Measurements from ENCODE around the gene INSIG2. TPM values are rescaled to one million over a fixed set of nuclear protein-coding genes. Genes with fewer than 3 reads are reported as not detected.

The INSIG2 gene
- total RNA-seq, 1 experiment from 2014 or later = 8.7 TPM

DNA sequence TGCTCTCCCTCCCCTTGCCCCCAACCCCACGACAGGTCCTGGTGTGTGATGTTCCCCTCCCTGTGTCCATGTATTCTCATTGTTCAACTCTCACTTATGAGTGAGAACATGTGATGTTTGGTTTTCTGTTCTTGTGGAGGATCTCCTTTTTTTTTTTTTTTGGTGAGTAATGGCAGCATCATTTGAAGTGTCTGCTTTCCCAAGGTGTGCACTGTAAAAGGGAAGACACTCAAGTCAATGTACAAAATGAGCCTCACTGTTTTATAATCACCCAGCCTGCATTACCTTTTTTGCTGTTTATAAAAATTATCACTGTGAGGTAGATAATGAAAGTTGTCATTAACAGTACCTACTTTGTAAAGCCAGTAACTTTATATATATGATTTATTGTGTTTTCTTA is 56.9 kb downstream of the INSIG2 start:
- Histone ChIP-seq H3K27me3 (ENCODE audit: insufficient read depth, low read length) (no peaks in the 10 kb centered on the region), H4K20me1 (ENCODE audit: control insufficient read depth, insufficient read depth, insufficient read length) (no peaks in the 10 kb centered on the region), H3K79me1 (ENCODE audit: insufficient read depth, low read depth, low read length, poor library complexity, severe bottlenecking) (no peaks in the 10 kb centered on the region), H2BK15ac (ENCODE audit: low read depth, low read length) (no peak overlapping the region), H3T11ph (ENCODE audit: low read length) (no peak overlapping the region), H3K18ac (ENCODE audit: insufficient read length, low read depth, low read length) (no peak overlapping the region), H3K23ac (ENCODE audit: insufficient read length, low read depth, low read length) (no peak overlapping the region), H4K8ac (replicated peaks; ENCODE audit: insufficient read length, low read depth, low read length) (no peak overlapping the region), H3K4me2 (ENCODE audit: insufficient read depth, insufficient read length, low read length) (no peak overlapping the region), H3K4ac (ENCODE audit: low read depth, low read length) (no peak overlapping the region), H3K23me2 (ENCODE audit: insufficient read length, low read depth, low read length, poor library complexity, severe bottlenecking) (no peaks in the 10 kb centered on the region), H2AK5ac (ENCODE audit: insufficient read length, low read length) (no peak overlapping the region), H4K5ac (ENCODE audit: insufficient read length, low read depth, low read length) (no peak overlapping the region), H2BK12ac (ENCODE audit: insufficient read length, low read depth, low read length) (no peak overlapping the region), H3K79me2 (ENCODE audit: insufficient read depth, low read length) (no peaks in the 10 kb centered on the region), H3K14ac (ENCODE audit: insufficient read depth, low read length) (no peak overlapping the region), H2BK120ac (ENCODE audit: low read depth, low read length, poor library complexity, severe bottlenecking) (no peak overlapping the region), H3K4me1 (ENCODE audit: insufficient read depth, low read length) (no peaks in the 10 kb centered on the region), H2BK5ac (ENCODE audit: insufficient read length, low read length) (no peak overlapping the region), H4K91ac (ENCODE audit: insufficient read length, low read depth, low read length) (no peak overlapping the region), H2BK20ac (ENCODE audit: low read depth, low read length, poor library complexity, severe bottlenecking) (no peak overlapping the region), H2AFZ (ENCODE audit: low read length) (no peak overlapping the region), H3K56ac (ENCODE audit: insufficient read length, low read depth, low read length) (no peak overlapping the region), H3K27ac (ENCODE audit: insufficient read length, low read depth, low read length) (no peak overlapping the region), H3K9ac (ENCODE audit: extremely low read depth, insufficient read length, low read length) (no peak overlapping the region), H3K9me3 (ENCODE audit: control insufficient read depth, low read depth, low read length) (no peaks in the 10 kb centered on the region)
- Mint-ChIP-seq H3K9me3 (peaks cover 2 to 9% of the 10 kb centered on the region in 2 experiments; a peak in 2 of 5 replicates), H3K27me3 (ENCODE audit: low read depth) (peaks cover 9% of the 10 kb centered on the region), H3K4me3 (no peak overlapping the region), H3K4me1 (peaks cover 0 to 5% of the 10 kb centered on the region in 2 experiments; a peak in 1 of 4 replicates), H3K27ac (no peak overlapping the region), H3K36me3 (ENCODE audit: insufficient read depth in 1 of 3, low read depth in 3 of 3) (peaks cover 4 to 6% (median 5%) of the 10 kb centered on the region in 3 experiments; a peak in 4 of 7 replicates)
- DNase-seq = no peak
- TF ChIP-seq, protein P1, sequence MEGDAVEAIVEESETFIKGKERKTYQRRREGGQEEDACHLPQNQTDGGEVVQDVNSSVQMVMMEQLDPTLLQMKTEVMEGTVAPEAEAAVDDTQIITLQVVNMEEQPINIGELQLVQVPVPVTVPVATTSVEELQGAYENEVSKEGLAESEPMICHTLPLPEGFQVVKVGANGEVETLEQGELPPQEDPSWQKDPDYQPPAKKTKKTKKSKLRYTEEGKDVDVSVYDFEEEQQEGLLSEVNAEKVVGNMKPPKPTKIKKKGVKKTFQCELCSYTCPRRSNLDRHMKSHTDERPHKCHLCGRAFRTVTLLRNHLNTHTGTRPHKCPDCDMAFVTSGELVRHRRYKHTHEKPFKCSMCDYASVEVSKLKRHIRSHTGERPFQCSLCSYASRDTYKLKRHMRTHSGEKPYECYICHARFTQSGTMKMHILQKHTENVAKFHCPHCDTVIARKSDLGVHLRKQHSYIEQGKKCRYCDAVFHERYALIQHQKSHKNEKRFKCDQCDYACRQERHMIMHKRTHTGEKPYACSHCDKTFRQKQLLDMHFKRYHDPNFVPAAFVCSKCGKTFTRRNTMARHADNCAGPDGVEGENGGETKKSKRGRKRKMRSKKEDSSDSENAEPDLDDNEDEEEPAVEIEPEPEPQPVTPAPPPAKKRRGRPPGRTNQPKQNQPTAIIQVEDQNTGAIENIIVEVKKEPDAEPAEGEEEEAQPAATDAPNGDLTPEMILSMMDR (conservative IDR thresholded peaks at IDR 0.05) = no peak
- WGBS (ENCODE audit: extremely low coverage, insufficient read length, low lambda C conversion rate) = no CpG with 5 or more reads among the region's 1 CpG

Measured in H9 (cell line).